GM18507 (cell line): ENCODE results near the gene ULK3.
A peak's percentile ranks its signal among the peaks of the same experiment; 100 is the strongest.
"Not testable (repeated sequence)": the region's sequence is repeated elsewhere in the genome, so short reads cannot be mapped to it uniquely, and the experiment has no call there.

ENCODE experiments used
- DNase-seq: peaks from one replicate; pipeline ENCODE4 v3.0.0; 2011; ENCODE audit warnings: low read depth; ENCODE audit not compliant: insufficient read length; ENCODE audit errors: extremely low spot score
- FAIRE-seq: peaks from 2 replicates; lab custom pipeline; 2011; peaks lifted over from hg19 to GRCh38; lab: Jason Lieb, UNC

Gene ULK3

GRCh38 chr15:74842581-74843444 is at the start of gene ULK3:
TSS of gene ULK3 (minus strand) at chr15:74843156. CDS start at chr15:74843105, 51 bp downstream.
- FAIRE-seq (peak; percentile 81), DNase-seq (peak; percentile 95)

GRCh38 chr15:74892313-74892712 is 49.4 kb upstream of the ULK3 start:
- FAIRE-seq = no peak
- no peak for DNase-seq

GRCh38 chr15:74891469-74891868 is 48.5 kb upstream of the ULK3 start:
- FAIRE-seq (no peak), DNase-seq (no peak)

- FAIRE-seq (no peak), DNase-seq (no peak)
These were observed 47.7 kb upstream of the ULK3 start for GRCh38 chr15:74890665-74890960.

GRCh38 chr15:74889883-74890664 is 47.1 kb upstream of the ULK3 start, which contains the start of gene MPI:
TSS of gene MPI (plus strand) at chr15:74890042. CDS start at chr15:74890074, 32 bp downstream.
- DNase-seq = peak; percentile 83
- peak; percentile 82 for FAIRE-seq

GRCh38 chr15:74889390-74889882 is 46.5 kb upstream of the ULK3 start:
- DNase-seq (no peak), FAIRE-seq (no peak)

- FAIRE-seq (no peak), DNase-seq (no peak)
These were observed 45.8 kb upstream of the ULK3 start for GRCh38 chr15:74888716-74889115.

- DNase-seq, FAIRE-seq: not testable (repeated sequence)
These were observed 44.7 kb upstream of the ULK3 start for GRCh38 chr15:74887537-74888193.

GRCh38 chr15:74885461-74885860 is 42.5 kb upstream of the ULK3 start:
- no peak for DNase-seq
- FAIRE-seq = no peak

- FAIRE-seq (no peak), DNase-seq (no peak)
These were observed 41.7 kb upstream of the ULK3 start for GRCh38 chr15:74884428-74885223.

GRCh38 chr15:74882528-74882927 is 39.6 kb upstream of the ULK3 start:
- FAIRE-seq (no peak), DNase-seq (no peak)

- FAIRE-seq (no peak), DNase-seq (no peak)
These were observed 35.3 kb upstream of the ULK3 start for GRCh38 chr15:74878273-74878672.

GRCh38 chr15:74873756-74874424 is 30.9 kb upstream of the ULK3 start:
- DNase-seq (no peak), FAIRE-seq (no peak)

- FAIRE-seq = peak; percentile 89
- DNase-seq = peak; percentile 87
These were observed 30.2 kb upstream of the ULK3 start, which contains the start of gene SCAMP2 for GRCh38 chr15:74873036-74873755. TSS of gene SCAMP2 (minus strand) at chr15:74873365. CDS start at chr15:74873255, 110 bp downstream.

GRCh38 chr15:74872702-74873035 is 29.7 kb upstream of the ULK3 start:
- DNase-seq (no peak), FAIRE-seq (no peak)

- DNase-seq (no peak), FAIRE-seq (no peak)
These were observed 27.7 kb upstream of the ULK3 start for GRCh38 chr15:74870436-74871215.

- DNase-seq = peak; percentile 74
These were observed 26.9 kb upstream of the ULK3 start for GRCh38 chr15:74869726-74870407.

More at GRCh38 chr15:74869726-74870407, 26.9 kb upstream of the ULK3 start:
- peak; percentile 96 for FAIRE-seq
